Ishikawa (cell line): Measurements from ENCODE around the gene SH3TC1.

ENCODE experiments used
- CEBPB ChIP-seq: IDR thresholded peaks from 2 replicates; pipeline ENCODE4 v1.6.1; 2012
- CREB1 ChIP-seq: IDR thresholded peaks from 2 replicates; pipeline ENCODE4 v1.6.1; 2012; ENCODE audit warnings: low read depth
- EGR1 ChIP-seq: IDR thresholded peaks from 2 replicates; pipeline ENCODE4 v1.6.1; 2012
- EP300 ChIP-seq: IDR thresholded peaks from 2 replicates; pipeline ENCODE4 v1.6.1; 2012; ENCODE audit warnings: borderline replicate concordance
- FOXM1 ChIP-seq: IDR thresholded peaks from 2 replicates; pipeline ENCODE4 v1.6.1; 2012; ENCODE audit warnings: low read depth, borderline replicate concordance
- MAX ChIP-seq: IDR thresholded peaks from 2 replicates; pipeline ENCODE4 v1.6.1; 2012
- NFIC ChIP-seq: IDR thresholded peaks from 2 replicates; pipeline ENCODE4 v1.6.1; 2012
- RAD21 ChIP-seq: IDR thresholded peaks from 2 replicates; pipeline ENCODE4 v1.6.1; 2012; ENCODE audit warnings: low read depth
- REST ChIP-seq: IDR thresholded peaks from 2 replicates; pipeline ENCODE4 v1.6.1; 2012; ENCODE audit warnings: low read depth, mild to moderate bottlenecking
- TAF1 ChIP-seq: IDR thresholded peaks from 2 replicates; pipeline ENCODE4 v1.6.1; 2012; ENCODE audit warnings: low read depth, mild to moderate bottlenecking
- TCF12 ChIP-seq: IDR thresholded peaks from 2 replicates; pipeline ENCODE4 v1.6.1; 2012; ENCODE audit warnings: low read depth
- TEAD4 ChIP-seq: IDR thresholded peaks from 2 replicates; pipeline ENCODE4 v1.6.1; 2012
- USF1 ChIP-seq: IDR thresholded peaks from 2 replicates; pipeline ENCODE4 v1.6.1; 2012
- YY1 ChIP-seq: IDR thresholded peaks from 2 replicates; pipeline ENCODE4 v1.6.1; 2012; ENCODE audit warnings: low read depth
- ZBTB7A ChIP-seq: IDR thresholded peaks from 2 replicates; pipeline ENCODE4 v1.6.1; 2012; ENCODE audit warnings: low read depth

The SH3TC1 gene

GRCh38 chr4:8152865-8153257 lies 46.2 kb upstream of the SH3TC1 start:
- TF ChIP-seq EGR1 (no peak), TAF1 (no peak), RAD21 (no peak), ZBTB7A (no peak), USF1 (no peak), MAX (no peak), TCF12 (no peak)

- TF ChIP-seq FOXM1 = no peak
- no peak for TF ChIP-seq MAX
- no peak for TF ChIP-seq EGR1
- TF ChIP-seq RAD21 = no peak
- no peak for TF ChIP-seq TEAD4
- TF ChIP-seq CEBPB = no peak
- TF ChIP-seq REST = no peak
- no peak for TF ChIP-seq ZBTB7A
- no peak for TF ChIP-seq CREB1
- TF ChIP-seq NFIC = no peak
- no peak for TF ChIP-seq USF1
- no peak for TF ChIP-seq TAF1
- no peak for TF ChIP-seq TCF12
- TF ChIP-seq EP300 = no peak
Observed at GRCh38 chr4:8153441-8153840, 45.6 kb upstream of the SH3TC1 start.

GRCh38 chr4:8155048-8155447 lies 44.0 kb upstream of the SH3TC1 start:
- TF ChIP-seq FOXM1 (no peak), TCF12 (no peak), RAD21 (no peak), EP300 (no peak), YY1 (no peak), USF1 (no peak), EGR1 (no peak), CREB1 (no peak), NFIC (no peak)

- TF ChIP-seq RAD21 (no peak), USF1 (no peak), EGR1 (no peak), MAX (no peak), TCF12 (no peak), FOXM1 (no peak), NFIC (no peak), CREB1 (no peak), EP300 (no peak), YY1 (no peak), REST (no peak), CEBPB (no peak), ZBTB7A (no peak), TEAD4 (no peak), TAF1 (no peak)
Observed at GRCh38 chr4:8155660-8156421, 43.2 kb upstream of the SH3TC1 start.

GRCh38 chr4:8156617-8157016 lies 42.5 kb upstream of the SH3TC1 start:
- TF ChIP-seq RAD21 = no peak
- no peak for TF ChIP-seq CEBPB
- TF ChIP-seq EGR1 = peak; percentile 56; the same call in 1 of the 2 replicates
- TF ChIP-seq REST = no peak
- no peak for TF ChIP-seq ZBTB7A
